Activated CD8-positive, alpha-beta memory T cell treated with anti-CD3 and anti-CD28 coated beads for 1 hour (primary cell): ENCODE results near the gene PTGER2.

Experiments used
- DNase-seq, 2 donors: peaks; one replicate each; pipeline ENCODE4 v3.0.0-alpha.2; 2020; ENCODE audit warnings: low read depth in 1 of 2; ENCODE audit errors: extremely low read depth in 1 of 2

PTGER2 gene

DNA sequence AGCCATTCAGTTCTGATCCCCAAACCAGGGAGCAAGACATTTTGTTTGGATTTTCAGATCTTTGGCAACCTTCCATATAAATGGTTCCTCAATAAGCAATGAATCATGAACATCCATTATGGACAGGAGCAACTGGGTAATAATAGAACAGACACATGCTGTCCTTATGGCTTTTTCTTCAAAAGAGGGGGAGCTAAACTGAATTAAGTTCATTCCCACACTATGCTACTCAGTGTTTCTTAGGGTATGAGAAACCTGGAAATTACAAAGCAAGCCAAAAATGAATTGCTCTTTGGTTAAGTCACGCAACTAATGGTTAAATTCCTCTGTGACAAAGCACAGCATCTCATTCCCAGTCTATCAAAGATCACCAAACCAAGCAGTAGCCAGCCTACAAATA is 51.0 kb downstream of the PTGER2 start:
- DNase-seq, result no peak

DNA sequence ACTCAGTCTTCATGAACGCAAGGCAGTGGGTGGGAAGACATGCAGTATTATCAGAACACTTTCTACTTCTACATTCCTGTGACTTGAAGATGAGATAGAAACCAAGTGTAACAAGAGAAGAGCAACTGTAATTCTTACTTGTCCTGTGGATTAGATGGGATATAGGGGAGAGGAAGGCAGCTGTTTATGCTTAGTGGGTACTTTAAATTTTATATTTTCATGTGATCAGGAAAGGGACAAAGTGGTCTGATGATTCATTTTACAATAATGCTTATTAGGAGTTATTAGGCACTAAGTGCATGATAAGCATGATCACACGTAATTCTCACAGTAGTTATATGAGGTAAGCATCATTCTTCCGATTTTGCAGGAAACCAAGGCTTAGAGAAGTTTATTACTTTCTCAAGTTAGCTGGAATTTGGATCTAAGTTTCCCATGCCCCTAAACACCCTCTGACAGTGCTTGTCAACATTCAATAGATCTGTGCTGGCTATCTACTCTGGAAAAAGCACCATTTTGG is 52.7 kb downstream of the PTGER2 start:
- DNase-seq, result no peak

DNA sequence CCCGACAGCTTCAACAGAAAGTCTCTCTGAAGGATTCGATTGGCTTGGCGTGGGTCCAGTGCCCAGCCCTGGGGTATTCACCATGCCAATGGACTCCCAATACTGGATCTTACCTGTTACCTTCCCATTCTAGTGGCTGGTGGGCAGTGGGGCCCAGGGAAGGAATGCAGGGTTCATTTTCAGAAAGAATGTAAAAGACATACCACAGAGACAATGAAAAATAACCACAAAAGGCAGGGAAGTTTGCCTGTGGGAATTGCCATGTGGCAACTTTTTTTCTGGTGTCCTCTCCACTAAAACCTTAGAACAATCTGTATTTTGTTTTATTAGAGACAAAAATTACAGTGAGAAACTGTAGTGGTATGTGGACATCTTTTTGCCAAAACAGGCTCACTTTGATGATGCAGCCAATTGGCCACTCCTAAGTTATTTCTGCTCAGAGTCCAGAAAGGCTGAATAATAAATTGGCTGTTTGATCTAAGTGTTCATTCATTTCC is 55.2 kb downstream of the PTGER2 start:
- no peak for DNase-seq

DNA sequence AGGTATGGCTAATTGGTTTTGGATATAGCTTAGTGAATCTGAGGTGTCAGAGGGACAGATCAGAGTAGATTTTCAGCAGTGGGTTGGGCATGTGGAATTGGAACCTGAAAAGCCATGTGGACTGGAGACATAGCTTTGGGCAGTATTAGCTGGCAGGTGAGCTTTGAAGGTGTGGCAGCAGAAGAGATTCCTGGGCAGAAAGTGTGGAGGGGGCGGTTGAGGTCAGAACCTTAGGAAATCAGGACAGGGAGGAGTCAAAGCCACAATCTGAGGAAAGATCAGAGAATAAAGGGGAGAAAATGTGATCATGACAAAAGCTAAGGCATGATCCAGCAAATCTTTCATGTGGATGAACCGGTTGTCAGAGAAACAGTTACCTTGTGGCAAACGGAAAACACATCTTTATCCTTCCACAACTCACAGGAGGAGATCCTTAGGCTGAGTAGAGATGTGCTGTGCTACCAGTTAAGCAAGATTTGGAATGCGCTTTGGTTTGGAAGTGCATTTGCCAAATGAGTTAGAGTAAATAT is 56.4 kb downstream of the PTGER2 start:
- DNase-seq, result no peak

DNA sequence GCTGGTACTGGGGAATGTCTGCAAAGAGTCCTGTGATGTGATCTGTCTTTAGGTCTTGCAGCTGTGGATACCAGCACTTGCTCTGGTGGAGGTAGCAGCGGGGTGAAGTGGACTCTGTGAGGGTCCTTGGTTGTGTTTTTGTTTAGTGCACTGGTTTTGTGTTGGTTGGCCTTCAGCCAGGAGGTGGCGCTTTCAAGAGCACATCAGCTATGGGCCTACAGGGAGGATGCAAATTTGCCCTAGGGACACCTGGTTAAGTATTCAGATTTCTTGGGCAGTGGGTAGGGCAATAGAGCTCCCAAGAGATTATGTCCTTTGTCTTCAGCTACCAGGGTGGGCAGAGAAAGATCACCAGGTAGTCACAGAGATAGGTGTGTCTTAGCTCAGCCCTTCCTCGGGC is 63.8 kb downstream of the PTGER2 start:
- no peak for DNase-seq
